ENCODE measurements around the gene LRG1.

The LRG1 gene

DNA sequence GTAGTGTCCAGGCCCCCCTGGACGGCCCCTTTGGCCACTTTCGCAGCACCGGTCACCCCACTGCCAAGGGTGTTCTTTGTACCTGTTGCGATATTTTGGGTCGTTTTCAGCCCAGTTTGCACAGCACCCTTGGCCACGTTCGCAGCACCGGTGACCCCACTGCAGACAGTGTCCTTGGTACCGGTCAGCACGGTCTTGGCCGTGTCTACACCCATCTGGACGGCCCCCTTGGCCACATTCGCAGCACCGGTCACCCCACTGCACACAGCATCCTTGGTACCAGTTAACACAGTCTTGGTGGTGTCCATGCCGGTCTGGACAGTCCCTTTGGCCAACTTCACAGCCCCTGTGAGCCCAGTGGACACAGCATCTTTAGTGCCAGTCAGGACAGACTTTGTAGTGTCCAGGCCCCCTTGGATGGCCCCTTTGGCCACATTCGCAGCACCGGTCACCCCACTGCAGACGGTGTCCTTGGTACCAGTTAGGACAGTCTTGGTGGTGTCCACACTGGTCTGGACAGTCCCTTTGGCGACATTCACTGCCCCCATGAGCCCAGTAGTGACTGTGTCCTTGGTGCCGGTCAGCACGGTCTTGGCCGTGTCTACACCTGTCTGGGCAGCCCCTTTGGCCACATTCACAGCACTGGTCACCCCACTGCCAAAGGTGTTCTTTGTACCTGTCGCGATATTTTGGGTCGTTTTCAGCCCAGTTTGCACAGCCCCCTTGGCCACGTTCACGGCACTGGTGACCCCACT is 28.4 kb downstream of the LRG1 start:
- no peak for DNase-seq (ENCODE audit: low read depth in 2 of 2)

DNA sequence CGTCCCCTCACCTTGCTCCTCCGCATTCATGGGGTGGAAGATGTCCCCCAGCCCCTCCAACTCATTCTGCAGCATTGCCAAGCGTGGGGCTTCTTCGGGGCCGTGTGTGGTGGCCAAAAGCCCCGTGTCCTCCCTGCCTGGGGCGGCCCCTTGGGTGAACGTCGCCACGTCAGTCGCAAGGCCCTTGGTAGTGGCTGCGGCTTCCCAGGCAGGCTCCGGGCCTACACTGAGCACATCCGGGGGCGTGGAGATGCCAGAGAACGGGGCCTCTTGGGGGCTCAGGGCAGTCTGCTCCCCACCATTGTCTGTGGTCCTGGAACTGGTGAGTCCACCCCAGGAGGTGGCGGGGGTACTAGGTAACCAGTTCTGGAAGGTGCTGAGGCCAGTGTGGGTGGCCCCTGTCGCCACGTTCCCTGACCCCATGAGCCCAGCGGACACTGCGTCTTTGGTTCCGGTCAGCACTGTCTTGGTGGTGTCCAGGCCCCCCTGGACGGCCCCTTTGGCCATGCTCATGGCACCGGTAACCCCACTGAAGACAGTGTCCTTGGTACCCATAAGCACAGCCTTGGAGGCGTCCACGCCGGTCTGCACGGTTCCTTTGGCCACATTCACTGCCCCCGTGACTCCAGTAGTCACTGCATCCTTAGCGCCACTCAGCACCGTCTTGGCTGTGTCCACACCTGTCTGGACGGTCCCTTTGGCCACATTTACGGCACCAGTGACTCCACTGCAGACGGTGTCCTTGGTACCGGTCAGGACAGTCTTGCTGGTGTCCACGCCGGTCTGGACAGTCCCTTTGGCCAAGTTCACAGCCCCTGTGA is 29.2 kb downstream of the LRG1 start:
- no peak for DNase-seq (ENCODE audit: low read depth in 2 of 2)

DNA sequence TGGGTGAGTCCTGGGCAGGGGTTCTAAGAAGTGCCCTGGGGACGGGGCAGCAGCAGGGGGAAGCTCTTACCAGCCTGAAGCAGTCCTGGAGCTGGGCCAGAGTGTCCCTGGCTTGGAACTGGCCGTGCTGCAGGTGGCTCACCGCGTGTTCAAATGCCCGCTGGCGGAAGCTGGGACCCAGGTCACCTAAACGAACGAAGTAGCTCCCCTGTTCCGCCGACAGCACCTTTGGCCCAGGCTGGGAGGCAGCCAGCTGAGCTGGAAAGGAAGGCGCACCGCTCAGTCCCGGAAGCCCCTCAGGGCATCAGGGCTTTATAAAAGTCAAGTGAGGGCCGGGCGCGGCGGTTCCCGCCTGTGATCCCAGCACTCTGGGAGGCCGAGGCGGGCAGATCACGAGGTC is 31.1 kb downstream of the LRG1 start:
- no peak for DNase-seq (ENCODE audit: low read depth in 2 of 2)

DNA sequence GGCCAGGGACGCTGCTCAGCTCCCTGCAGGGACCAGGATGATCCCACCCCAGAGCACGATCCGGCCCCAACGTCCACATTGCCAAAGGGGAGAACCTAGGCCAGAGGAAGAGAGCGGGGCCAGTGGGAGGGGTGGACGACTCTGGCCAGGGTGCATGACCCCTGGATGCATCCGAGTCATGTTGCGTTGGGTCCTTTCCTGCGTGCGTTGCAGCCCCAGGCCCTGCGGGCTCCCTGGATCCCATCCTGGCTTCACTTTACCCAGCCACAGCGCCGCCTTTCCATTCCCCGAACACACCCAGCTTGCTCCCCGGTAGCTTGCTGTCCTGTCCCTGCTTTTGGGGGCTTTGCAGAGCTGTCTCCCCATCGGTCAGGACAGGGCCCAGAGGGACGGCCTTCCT is 32.0 kb downstream of the LRG1 start:
- DNase-seq (ENCODE audit: low read depth in 2 of 2): no peak

DNA sequence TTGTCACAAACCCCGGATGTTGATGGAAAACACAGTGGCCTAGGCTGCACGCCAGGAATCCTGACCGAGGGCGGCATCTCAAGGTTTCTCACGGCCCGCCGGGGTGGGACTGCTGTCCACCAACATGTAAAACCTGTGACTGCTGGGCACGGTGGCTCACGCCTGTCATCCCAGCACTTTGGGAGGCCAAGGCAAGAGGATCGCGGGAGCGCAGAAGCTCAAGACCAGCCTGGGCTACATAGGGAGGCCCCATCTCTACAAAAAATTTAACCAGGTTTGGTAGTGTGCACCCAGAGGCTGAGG is 32.7 kb downstream of the LRG1 start:
- DNase-seq (ENCODE audit: low read depth in 2 of 2): no peak

DNA sequence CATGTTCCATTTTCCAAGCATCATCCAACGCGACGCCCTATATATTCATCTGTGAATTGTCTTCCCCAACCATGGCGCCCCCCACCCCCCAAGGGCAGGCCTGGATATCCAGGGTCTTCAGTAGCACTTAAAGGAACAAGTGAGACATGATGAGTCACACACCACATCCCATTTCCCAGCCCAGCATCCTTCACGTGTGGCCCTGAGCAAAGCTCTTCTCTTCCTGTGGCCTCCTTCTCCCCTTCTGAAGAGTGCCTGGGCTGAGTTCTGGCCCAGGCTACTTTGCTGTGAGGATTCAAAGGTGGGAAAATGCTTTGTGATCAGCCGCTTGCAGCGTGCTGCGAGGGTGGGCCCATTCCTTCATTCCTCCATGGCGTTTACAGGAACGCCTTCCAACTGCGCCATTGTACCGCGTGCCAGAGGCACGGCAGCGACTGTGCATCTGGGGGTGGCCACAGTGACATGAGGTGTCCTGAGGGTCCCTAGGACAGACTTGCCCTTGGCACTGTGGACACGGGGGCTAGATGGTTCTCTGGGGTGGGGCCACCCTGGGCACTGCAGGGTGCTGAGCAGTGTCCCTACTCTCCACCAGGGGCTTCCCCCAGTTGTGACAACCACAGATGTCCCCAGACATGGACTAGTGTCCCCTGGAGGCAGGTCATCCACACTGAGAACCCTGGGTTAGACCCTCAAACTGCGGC is 33.2 kb downstream of the LRG1 start:
- no peak for DNase-seq (ENCODE audit: low read depth in 2 of 2)

DNA sequence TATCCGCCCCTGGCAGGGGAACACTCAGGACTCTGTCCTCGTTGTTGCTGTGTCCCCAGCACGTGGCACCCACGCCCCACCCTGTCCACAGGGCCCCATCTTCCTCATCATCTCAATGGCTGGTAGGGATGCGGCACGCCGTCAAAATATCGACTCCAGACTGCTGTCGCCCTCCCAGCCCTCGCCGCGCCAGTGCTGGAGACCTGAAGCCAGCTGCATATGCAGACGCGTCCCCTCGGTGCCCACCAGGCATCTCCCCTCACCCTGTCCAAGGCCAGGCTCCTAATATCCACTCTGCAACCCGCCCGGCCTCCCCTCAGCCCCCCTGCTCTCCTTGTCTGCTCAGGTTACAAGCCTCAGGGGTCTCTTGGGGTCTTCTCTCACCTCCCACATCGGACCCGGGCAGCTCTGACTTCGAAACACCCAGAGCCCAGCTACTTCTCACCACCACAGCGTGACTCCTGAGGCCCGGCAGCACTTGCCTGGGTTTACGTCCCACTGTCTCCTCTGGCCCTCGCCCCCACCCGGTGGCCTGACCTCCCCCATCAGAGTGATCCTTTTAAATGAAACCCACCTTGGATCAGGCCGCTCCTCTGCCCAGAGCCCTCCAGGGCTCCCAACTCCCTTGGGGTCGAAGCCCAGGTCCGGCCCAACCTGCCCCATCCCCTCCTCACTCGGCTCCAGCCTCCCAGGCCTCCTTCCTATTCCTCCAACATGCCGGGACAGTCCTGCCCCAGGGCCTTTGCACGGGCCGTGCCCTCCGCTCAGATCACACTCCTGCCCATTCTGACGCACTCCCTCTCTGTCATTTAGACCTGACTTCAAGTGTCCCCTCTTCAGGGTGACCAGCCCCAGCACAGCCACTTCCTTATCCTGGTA is 34.0 kb downstream of the LRG1 start:
- no peak for DNase-seq (ENCODE audit: low read depth in 2 of 2)

DNA sequence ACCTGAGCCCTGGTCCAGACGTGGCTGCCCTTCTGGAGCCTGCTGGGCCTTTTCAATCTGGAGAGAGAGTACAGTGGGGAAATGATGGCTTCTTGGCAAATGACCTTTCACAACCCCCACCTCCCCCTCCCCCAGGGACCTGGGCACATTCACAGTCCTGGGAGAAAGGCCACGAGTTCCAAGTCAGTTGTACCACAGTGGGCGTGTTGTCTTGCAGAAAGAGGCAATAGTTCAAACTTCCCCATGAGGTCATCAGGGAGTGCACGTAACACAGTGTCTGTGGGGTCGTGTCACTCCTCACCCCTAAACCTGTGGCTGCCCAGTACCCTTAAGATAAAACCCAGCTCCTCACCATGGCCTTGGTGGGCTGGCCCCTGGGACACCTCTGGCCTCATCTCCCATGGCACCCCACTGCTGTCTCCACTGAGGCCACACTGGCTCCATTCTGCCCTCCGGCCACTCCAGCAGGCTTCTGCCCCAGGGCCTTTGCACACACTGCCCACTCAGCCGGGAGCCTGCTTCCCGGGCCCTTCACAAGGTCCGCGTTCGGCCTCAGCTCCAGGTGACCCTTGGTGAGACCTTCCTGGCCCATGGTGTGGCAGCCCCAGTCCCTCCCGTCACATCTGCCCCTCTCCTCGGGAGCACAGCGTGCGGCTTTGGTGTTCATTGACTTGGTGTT is 34.8 kb downstream of the LRG1 start:
- DNase-seq (ENCODE audit: low read depth in 2 of 2): no peak

DNA sequence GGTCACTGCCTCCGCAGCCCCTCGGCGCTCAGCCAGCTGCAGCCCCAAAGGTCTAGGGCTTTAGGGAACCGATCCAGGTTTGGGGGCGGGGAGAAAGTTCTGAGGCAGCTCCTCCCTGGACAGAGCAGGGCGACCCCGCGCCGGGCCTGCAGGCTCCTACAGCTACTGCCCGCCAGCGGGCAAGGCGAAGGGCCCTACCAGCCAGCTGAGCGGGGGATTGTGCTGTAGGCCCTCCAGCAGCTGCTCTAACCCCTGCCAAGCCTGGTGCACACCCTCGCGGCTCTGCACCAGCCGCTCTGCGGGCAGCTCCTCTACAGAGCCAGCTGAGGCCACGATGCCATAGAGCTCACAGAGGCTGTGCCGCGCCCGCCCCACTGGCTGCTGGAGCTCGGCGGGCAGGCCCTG is 35.5 kb downstream of the LRG1 start:
- DNase-seq (ENCODE audit: low read depth in 2 of 2): no peak

DNA sequence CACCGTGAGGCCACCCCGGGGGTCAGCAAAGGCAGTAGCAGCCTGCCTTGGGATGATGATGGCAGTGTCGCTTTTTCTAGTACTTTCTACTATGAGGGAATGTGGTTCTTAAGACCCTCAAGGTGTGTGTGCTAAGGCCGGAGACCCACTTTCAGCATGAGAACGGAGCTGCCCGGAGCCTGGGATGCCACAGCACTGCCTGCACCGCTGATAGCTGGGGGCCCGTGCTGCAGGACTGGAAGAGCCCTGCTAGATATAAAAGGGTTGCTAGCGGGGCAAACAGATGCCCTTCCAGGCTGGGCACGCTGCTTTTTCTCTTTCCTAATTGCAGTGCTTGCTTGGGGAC is 36.0 kb downstream of the LRG1 start:
- DNase-seq (ENCODE audit: low read depth in 2 of 2): no peak

DNA sequence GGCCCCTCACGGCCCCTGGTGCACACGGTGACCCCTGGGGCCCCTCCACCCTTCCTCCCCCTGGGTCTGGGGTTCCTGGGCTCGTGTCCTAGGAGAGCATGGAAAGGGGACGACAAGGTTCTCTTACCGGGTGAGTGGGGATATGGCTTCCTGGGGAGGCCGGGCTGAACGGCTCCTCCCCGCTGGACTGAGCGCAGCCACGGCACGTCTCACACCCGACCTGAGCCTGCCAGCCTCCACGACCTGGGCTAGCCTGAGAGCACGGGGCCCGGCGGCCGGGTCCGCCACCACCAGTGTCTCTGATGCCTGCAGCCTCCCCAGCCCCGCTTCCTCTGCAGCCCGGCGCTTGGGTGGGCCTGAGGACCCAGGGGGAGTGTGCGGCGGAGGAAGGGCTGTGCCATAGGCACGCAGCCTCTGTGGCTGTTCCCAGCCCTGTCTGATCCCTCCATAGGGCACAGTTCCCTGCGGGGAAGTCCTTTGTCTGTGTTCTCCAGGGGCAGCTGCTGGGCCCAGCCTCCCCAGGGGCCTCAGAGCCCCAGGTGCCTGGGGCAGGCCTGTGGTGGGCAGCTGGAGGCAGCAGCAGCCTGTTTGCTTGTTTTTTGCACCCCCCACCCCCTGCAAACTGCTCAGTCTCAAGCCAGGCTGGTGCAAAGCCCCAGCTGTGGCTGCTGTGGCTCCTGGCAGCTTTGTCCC is 36.6 kb downstream of the LRG1 start:
- DNase-seq (ENCODE audit: low read depth in 2 of 2): no peak

DNA sequence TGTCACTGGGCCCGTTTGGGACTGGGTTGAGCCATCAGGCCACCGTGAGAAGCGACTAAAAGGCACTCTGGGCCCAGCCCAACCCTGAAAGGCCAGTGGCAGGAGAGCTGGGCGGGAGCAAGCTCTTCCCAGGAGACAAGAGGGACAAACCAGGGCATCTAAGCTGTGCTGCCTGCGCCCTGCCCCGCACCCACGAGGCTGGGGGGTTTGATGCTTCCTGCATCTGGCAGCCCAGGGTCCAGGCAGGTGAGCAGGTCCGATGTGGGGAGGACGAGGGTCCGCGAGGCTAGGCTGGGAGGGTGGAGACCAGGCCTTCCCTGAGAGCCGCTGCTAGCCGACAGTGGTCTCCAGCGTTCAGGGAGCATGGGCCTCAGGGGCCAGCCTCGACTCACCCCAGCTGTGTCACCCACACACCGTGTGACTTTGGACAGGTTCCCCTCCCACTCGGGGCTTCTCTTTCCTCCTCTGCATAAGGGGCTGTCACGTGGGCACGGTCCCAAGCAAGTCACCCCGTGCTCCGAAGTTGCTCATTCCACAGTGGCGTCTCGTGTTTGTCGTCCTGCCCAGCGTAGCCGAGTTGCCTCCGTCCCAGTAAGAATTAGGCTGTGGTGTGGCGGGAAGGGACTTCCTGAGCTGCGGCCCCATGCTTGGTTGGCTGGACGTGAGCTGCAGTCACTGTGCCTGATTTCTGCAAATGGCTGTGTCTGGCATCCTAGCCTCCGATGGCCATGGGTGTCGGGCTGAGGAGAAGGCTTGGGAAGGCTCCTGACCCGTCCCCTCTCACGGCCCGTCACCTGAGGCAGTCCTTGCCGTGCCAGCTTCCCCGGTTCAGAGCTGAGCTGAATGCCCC is 37.3 kb downstream of the LRG1 start:
- DNase-seq (ENCODE audit: low read depth in 2 of 2): no peak

DNA sequence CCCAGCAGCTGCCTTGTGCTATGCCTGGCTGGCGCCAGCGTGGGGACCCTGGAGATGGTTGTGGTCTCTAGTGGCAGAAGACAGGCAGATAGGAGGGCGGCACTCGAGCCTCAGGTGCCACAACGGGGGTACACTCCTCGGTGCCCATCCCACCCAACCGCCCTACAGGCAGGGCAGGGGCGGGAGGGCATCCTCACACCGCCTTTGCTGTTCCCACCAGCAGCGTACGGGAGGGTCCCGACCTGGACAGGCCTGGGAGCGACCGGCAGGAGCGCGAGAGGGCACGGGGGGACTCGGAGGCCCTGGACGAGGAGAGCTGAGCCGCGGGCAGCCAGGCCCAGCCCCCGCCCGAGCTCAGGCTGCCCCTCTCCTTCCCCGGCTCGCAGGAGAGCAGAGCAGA is 38.1 kb downstream of the LRG1 start:
- no peak for DNase-seq (ENCODE audit: low read depth in 2 of 2)

DNA sequence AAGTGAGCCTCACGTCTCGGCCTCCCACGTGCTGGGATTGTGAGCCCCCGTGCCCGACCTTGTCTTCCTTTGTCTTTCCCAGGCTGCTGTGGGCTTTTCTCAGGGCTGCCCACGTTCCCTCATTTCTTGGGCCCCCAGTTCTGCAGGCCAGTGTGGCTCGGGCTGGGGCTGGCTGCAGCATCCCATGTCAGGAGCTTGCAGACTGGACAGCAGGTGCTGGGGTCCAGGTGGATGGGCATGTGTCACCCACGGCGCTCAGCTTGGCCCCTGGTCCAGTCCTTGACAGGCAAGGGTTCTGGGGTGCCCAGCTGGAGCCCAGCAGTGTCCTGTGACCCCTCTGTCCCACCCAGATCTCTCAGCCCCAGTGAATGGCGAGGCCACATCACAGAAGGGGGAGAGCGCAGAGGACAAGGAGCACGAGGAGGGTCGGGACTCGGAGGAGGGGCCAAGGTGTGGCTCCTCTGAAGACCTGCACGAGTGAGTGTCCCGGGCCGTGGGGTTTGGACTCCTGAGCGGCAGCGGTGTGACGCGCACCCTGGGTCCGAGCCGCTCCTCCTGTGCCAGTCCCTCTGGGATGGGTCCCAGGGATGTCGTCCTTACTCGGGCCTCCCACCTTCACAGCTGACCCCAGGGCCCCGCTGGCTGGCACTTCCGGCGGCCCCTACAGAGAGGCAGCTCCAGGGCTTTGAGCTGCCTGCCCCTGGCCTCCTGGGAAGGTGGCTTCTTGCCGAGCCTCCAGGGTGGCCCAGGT is 38.8 kb downstream of the LRG1 start:
- no peak for DNase-seq (ENCODE audit: low read depth in 2 of 2)

DNA sequence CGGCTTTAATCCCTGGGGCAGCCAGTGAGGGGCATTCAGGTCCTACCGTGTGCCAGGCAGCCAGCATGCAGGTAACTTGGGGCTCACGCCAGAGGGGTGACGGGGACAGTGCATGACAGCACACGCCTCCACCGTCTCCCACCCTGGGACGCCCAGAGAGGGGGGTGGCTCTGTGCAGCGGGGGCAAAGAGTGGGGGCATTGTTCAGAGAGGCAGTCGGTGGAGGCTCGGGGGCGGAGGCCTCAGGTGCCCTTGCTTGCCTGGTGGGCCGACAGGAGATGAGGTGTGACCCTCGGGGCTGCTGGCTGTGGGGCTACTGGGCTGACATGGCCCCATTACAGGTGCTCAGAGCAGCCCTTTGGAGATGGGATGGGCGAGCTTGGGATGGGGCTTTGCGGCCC is 40.0 kb downstream of the LRG1 start:
- DNase-seq (ENCODE audit: low read depth in 2 of 2): no peak

DNA sequence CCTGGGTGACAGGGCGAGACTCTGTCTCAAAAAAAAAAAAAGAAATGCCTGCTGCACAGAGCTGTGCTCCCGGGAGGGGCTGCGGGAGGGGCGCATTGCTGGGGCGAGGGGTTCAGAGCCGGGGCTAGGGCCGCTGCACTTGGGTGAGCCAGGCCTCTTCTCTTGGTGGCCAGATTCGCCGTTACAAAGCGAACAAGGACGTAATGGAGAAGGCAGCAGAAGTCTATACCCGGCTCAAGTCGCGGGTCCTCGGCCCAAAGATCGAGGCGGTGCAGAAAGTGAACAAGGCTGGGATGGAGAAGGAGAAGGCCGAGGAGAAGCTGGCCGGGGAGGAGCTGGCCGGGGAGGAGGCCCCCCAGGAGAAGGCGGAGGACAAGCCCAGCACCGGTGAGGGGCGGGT is 40.5 kb downstream of the LRG1 start:
- DNase-seq (ENCODE audit: low read depth in 2 of 2): no peak

DNA sequence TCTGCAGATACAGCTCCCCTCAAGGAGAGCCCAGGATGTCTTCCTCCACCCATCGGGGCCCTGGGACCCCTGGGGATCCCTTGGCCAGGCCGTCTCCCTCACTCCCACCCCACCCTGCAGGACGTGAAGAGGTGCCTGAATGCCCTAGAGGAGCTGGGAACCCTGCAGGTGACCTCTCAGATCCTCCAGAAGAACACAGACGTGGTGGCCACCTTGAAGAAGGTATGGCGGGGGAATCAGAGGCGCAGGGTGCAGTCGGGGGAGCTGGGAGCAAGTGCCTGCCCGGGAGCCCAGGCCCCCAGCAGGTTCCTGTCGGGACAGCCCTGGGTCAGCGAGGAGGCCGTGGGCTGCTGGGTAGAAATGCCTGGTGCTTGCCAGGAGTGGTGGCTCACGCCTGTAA is 41.1 kb downstream of the LRG1 start:
- no peak for DNase-seq (ENCODE audit: low read depth in 2 of 2)

DNA sequence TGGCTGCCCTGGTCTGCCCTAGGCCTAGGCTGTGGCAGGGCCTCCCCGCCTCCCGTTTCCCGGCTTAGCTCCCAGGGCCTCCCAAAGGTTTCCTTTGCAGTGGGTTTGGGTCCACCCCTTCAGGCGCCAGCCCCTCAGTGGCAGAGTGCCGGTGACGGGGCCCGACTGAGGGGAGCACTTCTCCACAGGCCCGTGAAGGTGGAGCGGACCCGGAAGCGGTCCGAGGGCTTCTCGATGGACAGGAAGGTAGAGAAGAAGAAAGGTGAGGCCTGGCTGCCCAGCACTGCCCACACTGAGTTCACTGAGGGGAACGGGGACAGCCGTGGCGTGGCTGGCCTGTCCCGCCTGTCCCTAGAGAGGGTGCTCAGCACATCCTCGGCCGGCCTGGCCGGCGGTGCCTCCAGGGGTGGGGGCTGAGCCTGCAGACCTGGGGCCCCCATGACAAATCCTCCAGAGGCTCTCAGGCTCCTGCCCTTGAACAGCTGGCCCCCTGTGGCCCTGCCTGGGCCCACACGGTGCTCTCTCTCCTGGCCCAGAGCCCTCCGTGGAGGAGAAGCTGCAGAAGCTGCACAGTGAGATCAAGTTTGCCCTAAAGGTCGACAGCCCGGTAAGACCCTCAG is 42.0 kb downstream of the LRG1 start:
- no peak for DNase-seq (ENCODE audit: low read depth in 2 of 2)

DNA sequence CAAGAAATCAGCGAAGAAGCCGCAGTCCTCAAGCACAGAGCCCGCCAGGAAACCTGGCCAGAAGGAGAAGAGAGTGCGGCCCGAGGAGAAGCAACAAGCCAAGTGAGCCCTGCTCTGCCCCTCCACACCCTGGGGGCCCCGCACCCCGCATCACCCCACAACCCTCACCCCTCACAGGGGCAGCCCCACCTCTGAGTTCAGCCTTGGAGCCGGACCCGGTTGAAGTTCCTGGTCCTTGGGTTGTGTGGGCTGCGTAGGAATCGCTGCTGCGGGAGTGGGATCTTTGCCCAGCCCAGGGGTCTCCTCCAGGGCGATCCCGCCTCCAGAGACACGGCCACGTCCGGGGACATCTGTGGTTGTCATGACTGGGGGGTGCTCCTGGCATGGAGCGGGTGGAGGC is 43.5 kb downstream of the LRG1 start:
- DNase-seq (ENCODE audit: low read depth in 2 of 2): no peak
